Retinal pigment epithelial cell (primary cell): ENCODE data around the gene PTDSS2.

Source experiments
- DNase-seq: peaks from one replicate; pipeline ENCODE4 v3.0.0-alpha.2; 2010; ENCODE audit warnings: low read depth
- H3K4me3 ChIP-seq: 2 replicates; pipeline ENCODE4 v1.5.1; 2011; ENCODE audit warnings: mild to moderate bottlenecking, low read length, control low read depth, moderate library complexity
- CTCF ChIP-seq: conservative IDR thresholded peaks from 2 replicates; pipeline ENCODE4 v1.5.1; 2011; ENCODE audit warnings: low read depth, low read length, control low read depth, inconsistent platforms

Gene PTDSS2

DNA sequence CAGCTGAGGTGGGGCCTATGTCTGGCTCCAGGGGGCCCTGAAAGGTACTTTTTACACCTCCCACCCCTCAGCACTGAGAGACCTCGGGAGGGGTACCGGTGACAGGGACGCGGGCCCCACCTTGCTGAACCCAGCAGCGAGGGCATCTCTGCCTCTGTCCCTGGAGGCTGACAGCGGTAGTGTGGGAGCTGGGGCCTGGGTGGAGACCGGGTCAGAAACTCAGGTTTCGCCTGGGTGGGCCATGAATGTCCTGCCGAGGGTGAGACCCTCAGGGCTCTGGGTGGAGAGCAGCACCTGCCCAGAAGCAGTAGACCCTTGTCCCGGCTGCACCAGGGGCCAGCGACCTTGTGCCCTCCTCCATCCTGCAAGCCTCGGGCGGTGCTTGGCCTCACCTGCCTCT lies 22.2 kb downstream of the PTDSS2 start:
- no peak overlapping the region for H3K4me3 ChIP-seq
- no peak for DNase-seq
- no peak for TF ChIP-seq CTCF

DNA sequence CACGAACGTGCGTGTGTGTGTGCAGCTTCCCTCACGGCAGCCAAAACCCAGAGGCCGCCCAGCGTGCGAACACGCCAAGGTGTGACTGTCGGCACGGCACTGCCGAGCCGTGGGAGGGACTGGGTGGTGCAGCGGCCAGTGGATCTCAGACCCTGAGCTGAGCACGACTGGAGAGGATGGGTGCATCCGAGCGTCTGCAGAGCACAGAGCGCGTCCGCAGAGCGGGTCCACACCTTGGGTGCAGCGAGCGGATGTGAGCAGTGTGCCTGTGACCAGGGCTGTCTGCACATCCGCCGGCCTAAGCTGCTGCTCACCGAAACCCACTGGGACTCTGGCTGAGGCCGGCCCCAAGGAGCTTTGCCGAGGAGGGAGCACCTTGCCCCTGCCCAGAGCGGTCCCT lies 22.7 kb downstream of the PTDSS2 start:
- TF ChIP-seq CTCF = no peak
- DNase-seq = no peak
- no peak overlapping the region for H3K4me3 ChIP-seq

GRCh38 chr11:473415-473814 lies 23.3 kb downstream of the PTDSS2 start:
- H3K4me3 ChIP-seq = no peak overlapping the region
- no peak for TF ChIP-seq CTCF
- DNase-seq = no peak

DNA sequence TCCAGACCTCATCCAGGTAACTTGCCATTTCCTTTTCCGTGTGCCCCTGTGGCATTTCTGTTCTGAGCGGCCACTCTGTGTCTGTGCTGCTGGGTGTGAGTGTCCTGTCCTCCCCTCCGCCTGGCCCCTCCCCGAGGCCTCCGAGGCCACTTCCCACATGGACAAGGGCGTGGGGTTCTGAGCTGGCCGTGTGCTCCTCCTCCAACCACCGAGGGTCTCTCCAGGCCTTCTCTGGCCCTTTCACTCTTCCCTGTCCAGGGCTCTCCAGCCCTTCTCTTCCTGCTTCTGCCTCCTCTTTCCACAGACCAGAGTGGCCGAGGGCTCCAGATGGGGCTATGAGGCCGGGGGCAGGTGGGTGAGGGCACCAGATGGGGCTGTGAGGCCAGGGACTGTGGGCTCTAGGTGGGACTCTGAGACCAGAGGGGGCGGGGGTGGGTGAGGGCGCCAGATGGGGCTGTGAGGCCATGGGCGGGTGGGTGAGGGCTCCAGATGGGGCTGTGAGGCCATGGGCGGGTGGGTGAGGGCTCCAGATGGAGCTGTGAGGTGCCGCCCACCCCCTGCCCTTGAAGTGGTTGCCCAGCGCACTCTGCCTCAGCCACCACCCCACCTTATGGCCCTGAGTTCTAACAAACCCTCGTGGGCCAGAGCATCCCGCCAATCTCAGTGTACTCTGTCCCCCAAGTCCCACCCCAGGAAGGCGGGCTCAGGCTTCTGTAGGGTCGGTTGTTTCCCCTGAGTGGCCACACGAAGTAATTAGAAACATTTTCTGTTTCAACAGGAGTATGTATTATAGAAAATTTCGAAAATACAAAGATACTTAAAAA lies 24.1 kb downstream of the PTDSS2 start:
- DNase-seq = no peak
- no peak for TF ChIP-seq CTCF

DNA sequence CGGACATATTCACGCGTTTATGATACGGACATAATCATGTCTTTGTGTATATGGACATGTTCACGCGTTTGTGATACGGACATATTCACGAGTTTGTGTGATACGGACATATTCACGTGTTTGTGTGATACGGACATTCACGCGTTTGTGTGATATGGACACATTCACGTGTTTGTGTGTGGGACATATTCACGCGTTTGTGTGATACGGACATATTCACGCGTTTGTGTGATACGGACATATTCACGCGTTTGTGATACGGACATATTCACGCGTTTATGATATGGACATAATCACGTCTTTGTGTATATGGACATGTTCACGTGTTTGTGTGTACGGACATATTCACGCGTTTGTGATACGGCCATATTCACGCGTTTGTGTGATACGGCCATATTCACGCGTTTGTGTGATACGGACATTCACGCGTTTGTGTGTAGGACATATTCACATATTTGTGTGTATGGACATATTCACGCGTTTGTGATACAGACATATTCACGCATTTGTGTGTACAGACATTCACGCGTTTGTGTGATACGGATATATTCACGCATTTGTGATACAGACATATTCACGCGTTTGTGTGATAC lies 24.9 kb downstream of the PTDSS2 start:
- no peak for TF ChIP-seq CTCF
- no peak for DNase-seq

More for the DNA sequence above, 24.1 kb downstream of the PTDSS2 start:
- H3K4me3 ChIP-seq = no peak overlapping the region

GRCh38 chr11:475941-476340 lies 25.9 kb downstream of the PTDSS2 start:
- no peak for DNase-seq
- no peak overlapping the region for H3K4me3 ChIP-seq
- no peak for TF ChIP-seq CTCF

More for the DNA sequence above, 24.9 kb downstream of the PTDSS2 start:
- H3K4me3 ChIP-seq = no peak overlapping the region

GRCh38 chr11:476416-476815 lies 26.3 kb downstream of the PTDSS2 start:
- H3K4me3 ChIP-seq = no peak overlapping the region

More at GRCh38 chr11:476416-476815, 26.3 kb downstream of the PTDSS2 start:
- no peak for TF ChIP-seq CTCF
- no peak for DNase-seq
